Smooth muscle cell (in vitro differentiated cells): Measurements from ENCODE around the gene SSBP2. TPM values are rescaled to one million over a fixed set of nuclear protein-coding genes. Genes with fewer than 3 reads are reported as not detected.

ENCODE experiments used
- DNase-seq: peaks from one replicate; lab custom pipeline; 2025; ENCODE audit not compliant: unreplicated experiment; lab: John Stamatoyannopoulos, UW
- H2AFZ ChIP-seq: fragments of 200-600 bp; sonication (generic); 2 replicates; pipeline ENCODE4 v1.6.0; 2016; ENCODE audit warnings: antibody characterized with exemption, low read depth, mild to moderate bottlenecking
- H3F3A ChIP-seq: fragments of 200-600 bp; sonication (generic); 2 replicates; pipeline ENCODE4 v1.6.0; 2017; ENCODE audit warnings: antibody characterized with exemption, low read depth
- H3K27ac ChIP-seq: fragments of 200-600 bp; sonication (generic); 2 replicates; pipeline ENCODE4 v1.5.1; 2016; ENCODE audit warnings: low read depth, mild to moderate bottlenecking
- H3K27me3 ChIP-seq: fragments of 200-600 bp; sonication (generic); 2 replicates; pipeline ENCODE4 v1.6.1; 2016; ENCODE audit warnings: low read depth, mild to moderate bottlenecking
- H3K36me3 ChIP-seq: fragments of 200-600 bp; sonication (generic); 2 replicates; pipeline ENCODE4 v1.5.1; 2016; ENCODE audit warnings: low read depth
- H3K4me1 ChIP-seq: fragments of 200-600 bp; sonication (generic); 2 replicates; pipeline ENCODE4 v1.5.1; 2016; ENCODE audit warnings: low read depth
- H3K4me2 ChIP-seq: fragments of 200-600 bp; sonication (generic); 2 replicates; pipeline ENCODE4 v1.6.0; 2016; ENCODE audit warnings: mild to moderate bottlenecking
- H3K4me3 ChIP-seq: fragments of 200-600 bp; sonication (generic); 2 replicates; pipeline ENCODE4 v1.5.1; 2016; ENCODE audit warnings: mild to moderate bottlenecking
- H3K79me2 ChIP-seq: fragments of 200-600 bp; sonication (generic); 2 replicates; pipeline ENCODE4 v1.6.0; 2016; ENCODE audit warnings: low read depth, mild to moderate bottlenecking
- H3K9ac ChIP-seq: fragments of 200-600 bp; sonication (generic); 2 replicates; pipeline ENCODE4 v1.6.0; 2016; ENCODE audit warnings: low read depth
- H3K9me3 ChIP-seq: fragments of 200-600 bp; sonication (generic); replicated peaks from 2 replicates; pipeline ENCODE4 v1.5.1; 2016; ENCODE audit warnings: low read depth
- H4K20me1 ChIP-seq: fragments of 200-600 bp; sonication (generic); 2 replicates; pipeline ENCODE4 v1.6.0; 2016; ENCODE audit warnings: low read depth
- WGBS: methylation state at CpG from one replicate; pipeline ENCODE4 v1.1.7; 2016; ENCODE audit warnings: low lambda C conversion rate; 5-methylcytosine and 5-hydroxymethylcytosine counted together
- polyA plus RNA-seq: library from polyadenylated mRNA; unstranded; fragments of >200 nt; fragmentation: Nextera tagmentation; extraction: Ambion mirVana; gene quantifications from 2 replicates; pipeline ENCODE4 v1.2.1, GENCODE V29; 2016
- total RNA-seq: library from RNA; depleted of rRNA; stranded (reverse); fragments of >200 nt; gene quantifications from 2 replicates; pipeline ENCODE4 v1.2.3, GENCODE V29; 2014
- TF ChIP-seq, protein P1 (sequence below): fragments of 200-600 bp; sonication (generic); IDR thresholded peaks from 2 replicates; pipeline ENCODE4 v1.5.1; 2017; ENCODE audit warnings: borderline replicate concordance, mild to moderate bottlenecking, antibody characterized with exemption; ENCODE audit not compliant: insufficient read depth, poor library complexity, severe bottlenecking

Gene SSBP2
- total and polyA plus RNA-seq, 2 experiments from 2014 or later: 44.0 to 48.0 TPM

DNA sequence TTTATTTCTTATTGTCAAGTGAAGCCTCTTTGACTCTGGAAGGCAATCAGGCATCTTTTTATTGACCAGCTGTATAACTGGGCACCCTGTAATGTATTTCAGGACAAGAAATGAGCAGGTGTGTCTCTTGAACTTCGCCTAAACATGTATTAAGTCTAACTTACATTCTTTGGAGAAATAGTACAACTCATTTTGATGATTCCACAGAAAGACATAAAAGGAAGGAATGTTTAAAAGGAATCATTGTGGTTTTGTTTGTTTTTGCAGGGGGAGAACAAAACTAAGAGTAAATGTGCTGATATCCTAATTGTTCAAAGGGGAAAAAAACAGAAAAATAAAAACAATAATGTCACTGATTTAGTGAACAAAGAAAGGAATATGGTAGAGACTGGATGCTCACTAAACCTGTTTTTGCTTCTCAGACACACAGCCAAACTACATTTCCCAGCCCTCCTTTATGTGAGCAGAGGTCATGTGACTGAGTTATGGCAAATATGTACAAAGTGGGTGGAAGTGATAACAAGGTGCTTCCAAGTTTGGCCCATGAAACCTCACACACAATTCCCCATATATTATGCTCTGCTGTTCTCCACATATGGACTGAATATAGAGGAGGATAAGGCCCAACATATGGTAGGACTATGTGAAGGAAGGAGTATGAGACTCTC, 206.4 kb downstream of the SSBP2 start:
- Histone ChIP-seq H3K4me2 (no peak overlapping the region), H3K9ac (no peak overlapping the region), H3K27ac (no peak overlapping the region), H3F3A (no peaks in the 10 kb centered on the region), H3K4me1 (no peaks in the 10 kb centered on the region), H3K4me3 (no peak overlapping the region), H3K9me3 (no peaks in the 10 kb centered on the region), H4K20me1 (no peaks in the 10 kb centered on the region), H3K79me2 (no peaks in the 10 kb centered on the region), H3K36me3 (no peaks in the 10 kb centered on the region), H2AFZ (no peak overlapping the region), H3K27me3 (no peaks in the 10 kb centered on the region)
- TF ChIP-seq, protein P1, sequence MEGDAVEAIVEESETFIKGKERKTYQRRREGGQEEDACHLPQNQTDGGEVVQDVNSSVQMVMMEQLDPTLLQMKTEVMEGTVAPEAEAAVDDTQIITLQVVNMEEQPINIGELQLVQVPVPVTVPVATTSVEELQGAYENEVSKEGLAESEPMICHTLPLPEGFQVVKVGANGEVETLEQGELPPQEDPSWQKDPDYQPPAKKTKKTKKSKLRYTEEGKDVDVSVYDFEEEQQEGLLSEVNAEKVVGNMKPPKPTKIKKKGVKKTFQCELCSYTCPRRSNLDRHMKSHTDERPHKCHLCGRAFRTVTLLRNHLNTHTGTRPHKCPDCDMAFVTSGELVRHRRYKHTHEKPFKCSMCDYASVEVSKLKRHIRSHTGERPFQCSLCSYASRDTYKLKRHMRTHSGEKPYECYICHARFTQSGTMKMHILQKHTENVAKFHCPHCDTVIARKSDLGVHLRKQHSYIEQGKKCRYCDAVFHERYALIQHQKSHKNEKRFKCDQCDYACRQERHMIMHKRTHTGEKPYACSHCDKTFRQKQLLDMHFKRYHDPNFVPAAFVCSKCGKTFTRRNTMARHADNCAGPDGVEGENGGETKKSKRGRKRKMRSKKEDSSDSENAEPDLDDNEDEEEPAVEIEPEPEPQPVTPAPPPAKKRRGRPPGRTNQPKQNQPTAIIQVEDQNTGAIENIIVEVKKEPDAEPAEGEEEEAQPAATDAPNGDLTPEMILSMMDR: no peak
- no peak for DNase-seq
- WGBS: 100% methylated on average over 1 of the region's 1 CpG

DNA sequence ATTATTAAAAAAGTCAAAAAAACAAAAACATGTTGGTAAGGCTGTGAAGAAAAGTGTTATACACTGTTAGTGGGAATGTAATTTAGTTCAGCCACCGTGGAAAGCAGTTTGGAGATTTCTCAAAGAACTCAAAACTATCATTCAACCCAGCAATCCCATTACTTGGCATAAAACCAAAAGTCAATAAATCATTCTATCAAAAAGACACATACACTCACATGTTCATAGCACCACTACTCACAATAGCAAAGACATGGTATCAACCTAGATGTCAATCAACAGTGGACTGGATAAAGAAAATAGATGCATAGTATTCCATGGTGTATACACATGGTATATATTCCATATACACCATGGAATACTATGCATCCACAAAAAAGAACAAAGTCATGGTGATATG, 208.7 kb downstream of the SSBP2 start:
- H3K36me3 ChIP-seq: no peaks in the 10 kb centered on the region
- no peaks in the 10 kb centered on the region for H3K79me2 ChIP-seq
- no peak overlapping the region for H3K27ac ChIP-seq
- H4K20me1 ChIP-seq: no peaks in the 10 kb centered on the region
- H3K4me1 ChIP-seq: no peaks in the 10 kb centered on the region
- H3K4me3 ChIP-seq: no peak overlapping the region
- no peaks in the 10 kb centered on the region for H3K27me3 ChIP-seq
- H3K4me2 ChIP-seq: no peak overlapping the region
- H3K9ac ChIP-seq: no peak overlapping the region
- TF ChIP-seq, protein P1: no peak
- DNase-seq: no peak
- H3F3A ChIP-seq: no peaks in the 10 kb centered on the region
- no peaks in the 10 kb centered on the region for H3K9me3 ChIP-seq
- H2AFZ ChIP-seq: no peak overlapping the region
- WGBS: 96% methylated on average over 1 of the region's 1 CpG

DNA sequence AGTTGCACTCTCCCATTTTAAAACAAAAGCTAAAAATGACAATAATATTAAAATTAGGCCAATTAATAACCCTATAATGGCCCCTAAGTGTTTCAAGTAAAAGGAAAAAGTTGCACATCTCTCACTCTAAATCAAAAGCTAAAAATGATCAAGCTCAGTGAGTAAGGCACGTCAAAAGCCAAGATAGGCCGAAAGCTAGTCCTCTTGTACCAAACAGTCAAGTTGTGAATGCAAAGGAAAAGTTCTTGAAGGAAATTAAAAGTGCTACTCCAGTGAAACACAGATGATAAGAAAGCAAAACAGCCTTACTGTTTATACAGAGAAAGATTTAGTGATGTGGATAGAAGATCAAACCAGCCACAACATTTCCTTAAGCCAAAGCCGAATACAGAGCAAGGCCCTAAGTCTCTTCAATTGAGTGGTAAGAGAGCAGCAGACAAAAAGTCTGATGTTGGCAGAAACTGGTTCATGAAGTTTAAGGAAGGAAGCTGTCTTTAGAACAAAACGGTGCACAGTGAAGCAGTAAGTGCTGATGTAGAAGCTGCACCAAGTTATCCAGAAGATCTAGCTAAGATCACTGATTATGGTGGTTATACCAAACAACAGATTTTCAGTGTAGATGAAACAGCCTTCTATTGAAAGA, 212.9 kb downstream of the SSBP2 start:
- 49% methylated on average over 4 of the region's 4 CpGs for whole genome bisulfite sequencing

More for the DNA sequence above, 212.9 kb downstream of the SSBP2 start:
- peak overlapping the region; percentile 32 for H3K27ac ChIP-seq
- no peaks in the 10 kb centered on the region for H3K27me3 ChIP-seq
- H2AFZ ChIP-seq: no peak overlapping the region
- H3K9ac ChIP-seq: no peak overlapping the region
- H3K4me2 ChIP-seq: no peak overlapping the region
- H3K4me1 ChIP-seq: peaks cover 9% of the 10 kb centered on the region
- no peaks in the 10 kb centered on the region for H4K20me1 ChIP-seq
- H3F3A ChIP-seq: peaks cover 2% of the 10 kb centered on the region
- no peak overlapping the region for H3K4me3 ChIP-seq
- H3K79me2 ChIP-seq: no peaks in the 10 kb centered on the region
- no peaks in the 10 kb centered on the region for H3K9me3 ChIP-seq
- TF ChIP-seq, protein P1: no peak
- DNase-seq: no peak
- H3K36me3 ChIP-seq: no peaks in the 10 kb centered on the region
